NCI-H1092 (cell line): ENCODE data around the gene TMEM247.

ENCODE experiments used
- DNase-seq: peaks from one replicate; lab custom pipeline; 2025; lab: John Stamatoyannopoulos, UW

Gene TMEM247

DNA sequence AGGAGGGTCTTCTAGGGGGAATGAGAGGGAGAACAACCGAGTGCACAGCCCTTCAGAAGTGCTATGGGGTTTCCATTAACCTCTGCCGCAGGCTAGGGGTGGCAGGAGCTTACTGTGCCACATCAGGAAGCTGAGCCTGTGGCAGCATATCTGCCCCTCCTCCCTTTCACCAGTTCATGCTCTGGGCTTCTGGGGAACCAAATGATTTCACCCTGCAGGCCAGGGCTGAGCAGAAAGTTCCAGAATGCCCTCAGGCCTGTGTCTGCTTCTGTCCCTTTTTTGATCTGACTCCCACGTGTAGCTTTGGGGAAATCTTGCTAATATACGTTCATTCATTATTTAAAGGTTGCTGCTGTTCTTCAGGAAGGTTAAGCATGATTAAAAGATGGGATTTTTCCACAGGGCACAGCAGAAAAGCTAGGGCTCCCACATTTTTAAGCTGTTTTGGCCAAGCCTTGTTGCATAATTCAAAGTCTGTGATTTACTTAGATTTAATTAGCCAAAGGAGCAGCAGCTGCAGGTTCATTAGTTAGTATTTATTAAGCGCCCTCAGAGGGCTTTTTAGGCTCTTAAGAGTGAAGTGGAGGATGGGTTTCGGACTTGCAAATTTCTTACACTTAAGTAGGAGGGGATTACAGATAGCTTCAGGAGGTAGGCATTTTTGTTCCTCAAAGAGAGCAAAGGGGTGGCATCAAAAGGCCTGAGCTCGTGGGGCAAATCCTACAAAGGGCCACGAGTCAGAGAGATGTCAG is 10.2 kb downstream of the TMEM247 start:
- DNase-seq, result no peak

DNA sequence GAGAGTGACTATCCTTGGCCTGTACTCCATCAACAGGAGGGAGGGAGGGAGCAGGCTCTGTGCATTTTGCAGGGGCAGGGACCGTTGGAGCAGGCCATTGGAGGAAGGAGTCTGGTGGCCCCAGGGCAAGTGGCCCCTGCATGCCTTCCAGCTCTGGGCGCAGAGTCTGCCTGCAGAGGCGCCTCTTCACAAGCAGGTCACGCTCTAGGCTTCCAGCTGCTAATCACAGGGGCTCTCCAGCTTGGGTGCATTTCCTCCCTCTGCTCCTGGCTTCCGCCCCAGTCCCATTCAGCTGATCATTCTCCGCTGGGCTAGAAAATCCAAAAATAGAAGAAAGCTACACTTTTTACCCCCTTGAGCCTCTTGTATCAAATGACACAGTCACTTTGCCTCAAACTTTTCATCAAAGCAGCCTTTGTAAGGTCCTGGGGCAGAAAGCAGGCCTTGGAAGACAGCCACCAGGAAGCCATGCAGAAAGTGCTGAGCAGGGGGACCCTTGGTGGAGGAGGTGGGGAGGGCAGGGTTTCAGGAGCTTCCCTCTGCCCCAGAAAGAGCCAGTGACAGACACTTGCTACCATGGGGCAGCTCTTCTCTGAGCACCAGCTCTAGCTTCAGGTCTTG is 11.3 kb downstream of the TMEM247 start:
- no peak for DNase-seq

GRCh38 chr2:46492301-46492700 is 12.9 kb downstream of the TMEM247 start:
- no peak for DNase-seq

GRCh38 chr2:46493241-46493970 is 14.0 kb downstream of the TMEM247 start:
- DNase-seq, result no peak

DNA sequence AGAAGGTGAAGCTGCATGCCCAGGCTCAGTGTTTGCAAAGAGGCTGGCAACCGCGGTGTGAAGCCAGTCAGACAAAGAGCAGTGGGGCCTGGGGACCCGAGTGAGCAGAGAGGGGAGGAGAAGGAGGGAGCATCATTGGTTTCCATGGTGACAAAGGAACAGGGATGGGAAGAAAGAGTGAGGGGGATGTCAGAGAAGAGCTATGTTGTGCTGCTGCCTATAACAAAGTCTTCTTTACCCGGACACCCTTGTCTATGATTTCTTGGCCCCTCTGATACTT is 14.5 kb downstream of the TMEM247 start:
- no peak for DNase-seq

DNA sequence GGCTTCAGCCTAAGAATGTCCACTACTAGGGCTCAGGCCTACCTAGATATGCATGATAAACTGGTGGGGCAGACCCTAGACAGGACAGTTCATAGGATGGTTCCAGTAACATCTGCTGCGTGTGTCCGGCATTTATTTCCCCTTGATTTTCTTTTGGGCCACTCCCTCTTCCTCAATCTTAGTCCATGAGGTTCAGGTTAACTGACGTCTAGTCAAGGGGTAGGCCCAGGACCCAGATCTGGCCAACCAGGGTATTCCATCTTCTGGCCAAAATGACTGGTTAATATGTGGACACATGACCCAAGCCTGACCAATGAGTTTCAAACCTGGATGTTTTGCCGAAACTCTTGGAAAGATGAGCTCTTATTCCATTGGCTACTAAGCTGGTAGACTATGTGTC is 15.2 kb downstream of the TMEM247 start:
- no peak for DNase-seq

GRCh38 chr2:46495231-46496030 is 16.1 kb downstream of the TMEM247 start:
- no peak for DNase-seq

DNA sequence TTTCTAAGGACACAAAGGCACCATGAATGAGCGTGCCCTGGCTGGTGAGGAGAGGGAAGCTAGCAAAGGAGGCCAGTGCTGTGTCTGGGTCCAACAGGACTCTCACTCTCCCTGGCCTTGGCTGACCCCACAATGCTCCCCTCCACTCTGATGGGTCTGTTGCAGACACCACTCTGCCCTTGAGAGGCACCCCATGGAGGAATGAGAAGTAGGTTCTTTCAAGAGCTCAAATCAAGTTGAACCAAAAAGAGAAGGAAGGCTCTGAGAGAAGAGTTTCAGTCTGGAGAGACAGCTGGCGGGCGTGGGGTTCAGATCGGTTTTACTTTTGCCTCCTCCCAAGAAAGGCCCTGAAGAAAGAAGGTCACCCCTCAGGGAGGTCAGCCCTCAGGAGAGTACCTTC is 18.4 kb downstream of the TMEM247 start:
- no peak for DNase-seq

DNA sequence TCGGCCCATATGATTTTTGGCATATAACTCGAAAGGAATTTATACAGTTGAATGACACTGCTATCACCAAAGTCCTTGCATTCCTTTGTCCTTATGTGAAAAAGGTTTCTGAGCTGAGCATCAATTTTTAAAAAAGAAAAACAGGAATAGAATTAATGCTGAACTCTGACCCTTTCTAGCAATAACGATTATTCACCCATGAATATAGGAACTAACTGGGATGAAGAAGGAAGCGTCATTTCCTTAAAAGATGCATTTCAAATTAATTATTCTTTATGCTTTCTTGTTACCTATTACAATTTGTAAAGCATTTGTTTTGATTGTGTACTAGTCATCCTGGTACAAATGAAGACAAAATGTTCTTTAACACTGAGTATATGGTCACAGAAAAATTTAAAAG is 19.3 kb downstream of the TMEM247 start:
- no peak for DNase-seq

GRCh38 chr2:46499392-46499785 is 20.0 kb downstream of the TMEM247 start:
- DNase-seq, result no peak

- no peak for DNase-seq
These were observed 21.4 kb downstream of the TMEM247 start for GRCh38 chr2:46500801-46501200.

DNA sequence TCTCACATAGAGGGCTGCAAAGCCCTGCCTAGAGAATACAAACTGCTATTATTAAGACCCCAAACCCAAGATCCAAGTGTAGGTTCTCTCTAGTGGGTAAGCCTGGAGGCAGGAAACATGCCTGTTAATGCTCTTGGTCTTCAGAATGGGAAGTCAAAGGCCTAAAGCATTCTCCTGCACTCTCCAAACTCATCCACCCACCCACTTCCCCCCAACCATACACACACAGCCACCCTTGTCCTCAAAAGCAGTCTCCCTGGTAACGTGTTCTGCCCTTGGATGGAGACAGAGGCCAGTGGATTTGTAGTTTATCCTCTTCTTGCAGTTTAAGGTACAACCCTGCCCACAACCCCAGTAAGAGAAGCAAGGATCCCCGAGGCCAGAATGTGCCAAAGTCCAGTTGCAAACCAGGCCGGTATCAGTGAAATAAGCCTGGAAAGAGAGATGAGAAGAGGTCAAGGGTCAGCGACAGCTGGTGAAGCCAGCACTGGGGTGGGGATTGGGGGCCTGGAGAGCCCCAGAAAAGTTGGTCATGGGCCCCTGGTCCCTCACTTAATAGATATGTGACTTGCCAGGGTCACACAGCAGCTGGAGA is 23.0 kb downstream of the TMEM247 start:
- no peak for DNase-seq

- no peak for DNase-seq
These were observed 24.3 kb downstream of the TMEM247 start for GRCh38 chr2:46503686-46504085.

DNA sequence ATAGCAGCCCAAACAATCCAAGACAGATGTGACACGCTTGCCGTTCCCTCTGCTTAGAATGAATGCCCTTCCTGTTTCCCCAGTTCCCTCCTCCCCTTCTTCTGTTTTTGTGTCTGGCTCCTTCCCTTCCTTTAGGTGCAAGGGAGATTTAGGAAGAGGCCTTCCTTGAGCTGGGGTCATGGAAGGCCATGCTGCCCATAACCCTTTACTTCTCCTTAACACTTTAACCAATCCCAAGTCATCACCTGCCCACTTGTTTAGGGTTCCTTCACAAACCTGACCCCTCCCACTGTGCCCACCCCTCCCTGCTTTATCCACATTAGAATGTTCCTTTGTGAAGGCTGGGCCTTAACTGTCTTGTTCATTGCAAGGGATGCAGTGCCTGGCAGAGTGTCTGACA is 24.9 kb downstream of the TMEM247 start:
- DNase-seq, result no peak

DNA sequence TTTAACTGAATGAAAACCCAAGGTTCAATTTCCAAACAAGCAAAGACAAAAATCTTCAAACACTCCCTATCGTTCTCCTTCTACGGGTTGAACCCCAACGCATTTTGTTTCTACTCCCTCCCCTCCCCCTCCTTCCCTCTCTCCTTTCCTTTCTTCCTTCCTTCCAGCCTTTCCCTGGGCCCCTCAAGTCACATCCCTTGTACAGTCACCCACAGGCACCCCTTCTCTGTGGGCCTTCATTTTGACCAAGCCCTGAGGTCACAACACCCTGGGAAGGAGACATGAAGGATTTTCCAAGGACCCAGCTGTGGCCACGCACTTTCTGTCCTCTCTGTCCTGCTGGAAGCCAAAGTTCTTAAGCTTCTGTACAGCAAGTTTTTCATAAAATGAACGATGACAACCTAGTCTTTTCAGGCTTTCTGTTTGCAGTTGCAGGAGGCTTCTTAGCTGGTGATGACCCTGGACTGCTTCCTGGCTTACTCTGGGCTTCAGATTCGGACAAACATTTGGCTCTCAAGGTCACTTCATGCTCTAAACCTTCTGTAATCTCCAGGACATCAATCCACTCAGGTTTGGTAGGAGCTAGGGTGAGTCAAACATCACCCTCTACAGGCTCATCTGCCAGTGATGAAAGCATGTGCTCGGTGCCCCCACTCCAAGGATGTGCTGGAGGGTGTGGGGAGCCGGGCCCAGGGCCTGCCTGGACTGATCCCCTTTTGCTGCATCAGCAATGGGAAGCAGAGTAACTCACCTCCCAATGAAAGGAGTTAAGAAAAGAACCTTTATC is 25.5 kb downstream of the TMEM247 start:
- no peak for DNase-seq

GRCh38 chr2:46505472-46505783 is 26.1 kb downstream of the TMEM247 start:
- no peak for DNase-seq

DNA sequence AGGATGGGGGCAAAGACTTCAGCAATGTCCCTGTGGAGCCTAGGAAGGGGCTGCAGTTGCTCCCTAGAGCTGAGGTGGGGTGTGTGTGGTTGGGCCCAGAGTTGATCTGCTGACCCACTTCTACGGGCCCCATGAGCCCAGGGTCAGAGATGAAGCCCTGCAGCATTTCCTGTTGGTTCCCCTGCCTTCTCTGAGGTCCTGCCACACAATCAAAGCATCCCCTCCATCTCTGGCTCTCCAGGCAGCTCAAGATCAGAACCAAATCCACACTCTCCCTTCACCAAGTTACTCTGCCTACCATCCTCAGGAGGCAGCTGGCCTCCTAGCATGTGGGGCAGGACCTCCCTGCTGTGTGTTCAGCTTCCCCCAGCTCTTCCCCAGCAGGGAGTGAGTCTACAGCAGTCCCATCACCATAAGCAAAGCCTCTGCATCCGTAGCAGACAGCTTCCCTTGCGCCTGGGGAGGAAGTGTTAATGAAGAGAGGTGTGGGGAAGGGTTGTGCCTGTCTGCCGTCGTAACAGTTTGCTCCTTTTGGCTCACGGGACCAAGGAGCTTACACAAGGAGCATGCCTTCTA is 26.9 kb downstream of the TMEM247 start:
- no peak for DNase-seq

GRCh38 chr2:46508312-46508711 is 28.9 kb downstream of the TMEM247 start:
- no peak for DNase-seq

DNA sequence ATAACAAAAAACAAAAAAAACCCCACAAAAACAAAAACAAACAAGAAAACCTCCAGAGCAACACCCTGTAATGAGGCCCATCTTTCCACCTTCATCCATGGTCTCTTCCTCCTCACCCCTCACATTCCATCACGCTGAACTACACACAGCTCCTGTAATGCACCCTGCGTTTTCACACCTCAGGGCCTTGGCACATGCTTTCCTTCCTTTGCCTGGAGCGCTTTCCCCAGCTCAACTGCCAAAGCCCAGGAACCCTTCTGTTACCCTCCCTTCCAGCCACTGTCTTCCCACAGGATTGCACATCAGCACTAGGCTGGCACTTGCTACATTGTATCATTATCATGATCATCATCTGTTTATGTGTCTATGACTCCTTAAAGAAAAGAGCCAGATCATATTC is 29.4 kb downstream of the TMEM247 start:
- DNase-seq, result no peak

- no peak for DNase-seq
These were observed 30.4 kb downstream of the TMEM247 start for GRCh38 chr2:46509804-46510203.

DNA sequence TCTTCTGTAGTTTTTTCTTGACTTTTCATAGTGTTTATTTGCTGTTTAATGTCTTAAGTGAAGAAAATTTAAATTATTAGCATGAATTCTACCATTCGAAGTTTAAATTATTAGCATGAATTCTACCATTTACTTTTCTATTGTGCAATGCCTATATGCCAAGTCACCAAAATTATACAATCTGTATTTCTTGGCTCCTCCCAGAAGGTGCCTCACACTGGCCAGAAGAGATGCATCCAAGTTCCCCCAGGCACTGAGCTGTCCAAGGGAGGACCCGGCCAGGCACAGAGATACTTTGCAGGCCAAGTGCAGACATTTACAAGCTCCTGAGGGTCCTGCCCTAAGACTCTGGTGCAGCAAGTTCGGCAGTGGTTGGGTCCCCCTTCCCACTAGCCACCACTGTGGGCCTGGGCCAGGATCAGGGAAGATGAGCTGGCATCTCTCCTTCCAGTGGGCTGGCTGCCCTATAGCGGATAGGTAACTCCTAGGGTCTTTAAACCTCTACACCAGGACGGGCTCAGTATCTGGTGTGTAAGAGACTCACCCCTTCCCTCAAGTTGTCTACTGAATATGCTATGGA is 31.3 kb downstream of the TMEM247 start:
- no peak for DNase-seq
